ENCODE measurements around the gene RGS14. TPM values are rescaled to one million over a fixed set of nuclear protein-coding genes. Genes with fewer than 3 reads are reported as not detected.

The RGS14 gene
- 46.0 TPM for total RNA-seq

GRCh38 chr5:177357459-177358351 is at the start of gene RGS14:
RGS14 (plus strand) TSS chr5:177357924; CDS start chr5:177358025, 101 bp downstream.
- DNase-seq (ENCODE audit: low read depth in 2 of 3, low spot score in 2 of 3): peak; percentile 65 to 93 (median 91)

DNA sequence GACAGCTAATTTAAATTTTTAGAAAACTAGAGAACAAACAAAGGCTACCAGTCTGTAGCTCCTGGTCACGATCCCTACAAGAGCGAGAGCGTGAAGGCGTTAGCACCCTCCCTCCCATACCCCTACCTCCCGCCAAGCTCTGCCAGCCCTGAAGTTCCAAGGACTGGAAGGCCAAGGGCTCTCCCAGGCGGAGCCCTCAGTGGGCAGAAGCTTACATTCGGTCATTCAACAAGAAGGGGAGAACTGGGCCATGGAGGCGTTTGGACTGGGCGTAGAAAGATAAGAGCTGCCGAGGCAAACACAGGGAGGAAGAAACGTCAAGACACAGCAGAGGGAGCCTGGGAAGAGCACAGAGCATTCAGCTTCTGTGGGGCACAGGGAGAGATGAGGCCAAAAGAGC is 49.0 kb upstream of the RGS14 start:
- no peak for DNase-seq (ENCODE audit: low read depth in 2 of 3, low spot score in 2 of 3)

GRCh38 chr5:177309351-177310191 is 48.2 kb upstream of the RGS14 start:
- DNase-seq (ENCODE audit: low read depth in 2 of 3, low spot score in 2 of 3): peak in 2 of 3 donors; percentile 69 to 71

DNA sequence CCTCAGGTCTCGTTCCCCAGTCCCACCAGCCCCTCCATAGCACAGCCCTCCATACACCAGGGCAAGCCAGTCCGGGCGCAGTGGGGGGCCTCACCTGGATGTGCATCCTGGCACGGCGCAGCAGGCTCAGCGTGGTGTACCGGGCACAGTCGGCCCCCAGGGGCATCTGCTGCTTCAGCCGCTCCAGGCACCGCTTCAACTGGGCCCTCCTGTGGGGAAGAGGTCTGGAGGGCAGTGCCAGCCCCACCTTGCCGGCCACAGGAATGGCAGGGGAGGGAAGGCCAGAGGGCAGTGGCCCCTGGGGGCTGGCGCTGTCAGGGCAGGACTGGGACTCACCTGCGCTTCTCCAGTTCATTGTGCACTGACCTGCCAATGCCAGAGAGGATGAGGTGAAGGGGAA is 47.4 kb upstream of the RGS14 start:
- DNase-seq (ENCODE audit: low read depth in 2 of 3, low spot score in 2 of 3): no peak

GRCh38 chr5:177310757-177311391 is 46.9 kb upstream of the RGS14 start:
- peak in 2 of 3 donors; percentile 86 to 95 for DNase-seq (ENCODE audit: low read depth in 2 of 3, low spot score in 2 of 3)

DNA sequence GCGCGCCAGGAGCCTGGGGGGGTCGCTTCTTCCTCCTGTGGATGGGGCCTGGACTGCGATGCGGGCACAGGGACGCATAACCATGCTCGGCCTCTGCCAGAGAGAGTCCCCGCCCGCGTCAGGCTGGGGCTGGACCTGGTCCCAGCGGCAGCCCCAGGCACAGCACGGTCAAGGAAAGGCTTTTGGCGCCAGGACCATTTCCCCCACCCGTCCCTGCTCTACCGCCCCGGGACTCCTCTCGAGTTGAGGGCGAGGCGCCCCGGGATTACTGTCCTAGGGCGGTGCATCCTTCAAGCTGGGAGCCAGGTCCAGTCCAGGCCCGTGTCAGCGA is 46.4 kb upstream of the RGS14 start:
- no peak for DNase-seq (ENCODE audit: low read depth in 2 of 3, low spot score in 2 of 3)

- DNase-seq (ENCODE audit: low read depth in 2 of 3, low spot score in 2 of 3): peak; percentile 68 to 98 (median 92)
Observed at GRCh38 chr5:177311723-177312648, 45.7 kb upstream of the RGS14 start, which contains the start of gene MXD3. MXD3 (minus strand) TSS chr5:177311898; CDS start chr5:177311830, 68 bp downstream.

- DNase-seq (ENCODE audit: low read depth in 2 of 3, low spot score in 2 of 3): peak in 1 of 3 donors; percentile 42
Observed at GRCh38 chr5:177312649-177313181, 45.0 kb upstream of the RGS14 start.

GRCh38 chr5:177313561-177314259 is 44.0 kb upstream of the RGS14 start:
- DNase-seq (ENCODE audit: low read depth in 2 of 3, low spot score in 2 of 3): no peak

DNA sequence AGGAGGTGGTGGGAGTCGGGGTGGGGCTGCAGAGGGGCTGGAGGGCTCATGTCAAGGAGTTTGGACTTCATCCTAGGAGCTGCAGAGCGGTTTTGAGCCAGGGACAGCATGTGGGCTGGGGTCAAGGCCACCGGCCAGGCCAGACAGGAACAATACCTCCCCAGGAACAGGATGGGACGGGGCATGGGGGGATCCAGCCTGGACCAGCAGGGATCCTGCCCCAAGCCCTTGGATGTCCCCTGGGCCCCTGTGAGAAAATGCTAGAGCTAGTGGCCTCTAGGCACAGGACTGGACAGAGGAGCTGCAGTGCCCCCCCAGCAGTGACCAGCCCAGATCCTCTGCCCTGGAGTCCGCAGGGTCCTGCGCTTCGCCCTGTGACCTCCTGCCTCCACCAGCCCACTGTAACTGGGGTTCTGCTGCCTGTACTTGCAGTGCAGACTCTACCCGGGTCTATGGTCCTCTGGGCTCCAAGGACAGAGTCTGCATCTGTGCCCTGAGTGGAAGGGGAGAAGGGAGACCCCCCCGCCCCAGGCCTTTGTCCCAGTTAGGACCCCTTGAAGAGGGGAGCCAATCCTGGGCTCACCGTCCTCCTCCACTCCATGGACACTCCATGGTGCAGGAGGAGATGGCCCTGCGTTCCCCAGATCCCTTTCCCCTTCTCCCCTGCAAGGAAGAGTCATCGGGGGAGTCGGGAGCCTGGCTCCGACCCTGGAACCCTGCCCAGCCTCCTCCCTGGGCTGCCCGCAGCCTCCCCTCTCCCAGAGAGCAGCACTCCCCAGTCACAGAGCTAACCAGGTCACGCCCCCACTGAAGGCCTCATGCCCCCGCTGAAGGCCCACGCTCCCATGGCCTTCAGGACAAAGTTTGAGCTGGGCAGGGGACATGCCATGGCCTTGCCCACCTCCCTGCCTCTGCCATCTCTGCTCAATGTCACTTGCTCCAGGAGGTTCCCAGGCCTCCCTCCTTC is 43.1 kb upstream of the RGS14 start:
- DNase-seq (ENCODE audit: low read depth in 2 of 3, low spot score in 2 of 3): no peak

DNA sequence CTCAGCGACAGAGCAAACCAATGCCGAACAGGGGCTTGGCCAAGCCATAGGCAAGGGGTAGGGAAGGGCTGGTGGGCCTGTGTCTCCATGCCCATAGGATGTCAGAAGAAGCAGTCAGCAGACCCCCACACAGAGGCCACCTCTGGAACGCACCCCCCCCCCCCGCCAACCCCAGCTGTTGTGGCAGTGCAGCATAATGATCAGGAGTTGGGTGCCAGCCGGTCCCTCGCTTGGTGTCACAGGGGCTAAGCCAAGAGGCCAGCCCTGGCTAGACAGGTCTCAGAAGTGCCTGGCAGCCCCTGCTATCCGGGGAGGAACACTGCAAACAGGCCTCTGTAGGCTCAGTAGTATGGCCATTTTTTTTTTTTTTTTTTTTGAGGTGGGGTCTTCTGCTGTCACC is 42.3 kb upstream of the RGS14 start:
- no peak for DNase-seq (ENCODE audit: low read depth in 2 of 3, low spot score in 2 of 3)

GRCh38 chr5:177316005-177316404 is 41.7 kb upstream of the RGS14 start:
- no peak for DNase-seq (ENCODE audit: low read depth in 2 of 3, low spot score in 2 of 3)

- DNase-seq (ENCODE audit: low read depth in 2 of 3, low spot score in 2 of 3): peak in 2 of 3 donors; percentile 78 to 87
Observed at GRCh38 chr5:177317959-177318377, 39.8 kb upstream of the RGS14 start.

DNA sequence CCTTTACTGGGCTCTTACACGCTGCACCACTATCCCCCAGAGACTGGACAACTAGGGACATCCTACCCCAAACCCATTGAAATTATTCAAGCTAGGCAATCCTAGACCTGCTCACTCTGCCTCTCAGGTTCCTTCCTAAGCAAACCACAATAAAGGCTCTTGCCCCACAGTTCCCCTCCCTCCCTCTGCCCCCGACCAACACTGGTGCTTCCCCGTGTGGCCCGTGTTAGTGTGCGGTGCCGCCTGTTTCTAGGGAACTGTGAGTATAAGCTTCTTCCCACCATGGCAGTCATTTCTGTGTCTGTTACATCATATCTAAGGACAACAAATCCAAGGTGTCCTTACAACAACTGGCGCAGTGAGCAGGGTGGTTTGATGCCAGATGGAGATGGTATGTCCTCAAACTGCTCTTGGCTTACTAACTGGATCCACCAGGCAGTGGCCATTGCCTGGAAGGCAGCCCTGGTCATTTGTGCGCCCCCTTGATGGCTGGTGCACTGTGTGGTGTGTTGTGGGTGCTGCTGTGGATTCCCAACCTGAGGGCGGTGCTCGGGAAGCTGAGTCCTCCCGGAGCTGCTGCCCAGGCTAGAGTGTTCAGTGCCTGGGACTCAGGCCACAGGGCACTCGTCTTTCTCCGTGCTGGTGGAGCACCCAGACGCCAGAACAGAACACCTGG is 37.7 kb upstream of the RGS14 start:
- peak in 2 of 3 donors; percentile 53 to 76 for DNase-seq (ENCODE audit: low read depth in 2 of 3, low spot score in 2 of 3)

GRCh38 chr5:177320879-177321278 is 36.8 kb upstream of the RGS14 start:
- peak in 2 of 3 donors; percentile 41 to 43 for DNase-seq (ENCODE audit: low read depth in 2 of 3, low spot score in 2 of 3)

DNA sequence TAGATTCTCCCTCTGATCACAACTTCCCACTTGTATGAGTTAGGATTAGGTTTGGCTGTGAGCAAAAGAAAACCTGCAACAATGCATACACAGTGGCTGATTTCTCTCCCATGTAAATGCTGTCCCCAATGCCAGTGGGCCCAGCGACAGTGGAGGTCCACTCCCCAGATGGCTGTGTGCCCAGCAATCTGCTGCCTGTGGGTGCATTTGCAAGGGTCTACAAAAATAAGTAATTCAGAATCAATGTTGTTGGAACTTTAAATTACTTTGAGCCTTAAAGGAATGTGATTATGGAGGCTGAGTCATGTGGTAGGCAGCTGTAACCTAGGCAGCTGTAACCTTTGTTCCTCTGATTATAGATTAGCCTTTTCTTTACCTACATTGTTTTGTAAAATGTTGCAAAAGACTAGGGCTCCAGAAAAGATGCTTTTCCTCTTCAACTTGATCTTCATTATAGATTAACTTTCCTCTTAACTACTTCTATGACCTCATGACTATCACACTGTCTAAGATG is 31.8 kb upstream of the RGS14 start:
- DNase-seq (ENCODE audit: low read depth in 2 of 3, low spot score in 2 of 3): no peak

Data from hematopoietic multipotent progenitor cell (in vitro differentiated cells).